Fibroblast of lung (primary cell): ENCODE results near the gene FYN.

Source experiments
- CTCF ChIP-seq, 2 donors: IDR thresholded peaks in 1 of 2; conservative IDR thresholded peaks in 1 of 2; 1 replicate in 1 of 2; 2 replicates in 1 of 2; pipeline ENCODE4 v1.5.1; 2011 to 2012; ENCODE audit warnings: low read length in 2 of 2, control low read depth in 1 of 2, inconsistent platforms in 1 of 2, low read depth in 1 of 2, mild to moderate bottlenecking in 1 of 2
- EZH2 ChIP-seq: IDR thresholded peaks from 2 replicates; pipeline ENCODE4 v1.5.1; 2012; ENCODE audit warnings: low read length, control low read depth, mild to moderate bottlenecking; ENCODE audit errors: missing control alignments

GRCh38 chr6:111765763-111766162, 107.5 kb downstream of the FYN start:
- no peak for TF ChIP-seq CTCF (conservative IDR thresholded peaks at IDR 0.05 in 1 of 2, IDR thresholded peaks at IDR 0.05 in 1 of 2; ENCODE audit: low read depth in 1 of 2, low read length in 2 of 2)
- no peak for TF ChIP-seq EZH2
